Measurements from ENCODE around the gene MED8.
A peak's percentile ranks its signal among the peaks of the same experiment; 100 is the strongest.

- no peak for TF ChIP-seq ZNF121 (CRISPR knock-in tag; conservative IDR thresholded peaks at IDR 0.05)
- no peak for TF ChIP-seq TAF7 (tag; IDR thresholded peaks at IDR 0.05)
- TF ChIP-seq ARNT (IDR thresholded peaks at IDR 0.05): no peak
- no peak for TF ChIP-seq ZNF184 (CRISPR knock-in tag; IDR thresholded peaks at IDR 0.05)
- TF ChIP-seq SP1 (CRISPR knock-in tag; IDR thresholded peaks at IDR 0.05): no peak
- no peak for TF ChIP-seq USF1 (CRISPR knock-in tag; IDR thresholded peaks at IDR 0.05)
- TF ChIP-seq NRF1 (conservative IDR thresholded peaks at IDR 0.05 in 1 of 2, IDR thresholded peaks at IDR 0.05 in 1 of 2): no peak
- no peak for TF ChIP-seq ZNF263 (CRISPR knock-in tag; IDR thresholded peaks at IDR 0.05; ENCODE audit: borderline replicate concordance)
- TF ChIP-seq ZNF707 (CRISPR knock-in tag; conservative IDR thresholded peaks at IDR 0.05): no peak
- TF ChIP-seq MTA2 (IDR thresholded peaks at IDR 0.05; ENCODE audit: low read depth): peak; percentile 86
- no peak for TF ChIP-seq KAT7 (CRISPR knock-in tag; IDR thresholded peaks at IDR 0.05; ENCODE audit: borderline replicate concordance)
- no peak for TF ChIP-seq PATZ1 (CRISPR knock-in tag; IDR thresholded peaks at IDR 0.05; ENCODE audit: borderline replicate concordance)
Observed at GRCh38 chr1:43402089-43402865, 12.7 kb upstream of the MED8 start.
